B cell (primary cell): Measurements from ENCODE around the gene TBX18.

Source experiments
- EZH2 ChIP-seq: IDR thresholded peaks from 2 replicates; pipeline ENCODE4 v1.6.1; 2012; ENCODE audit warnings: borderline replicate concordance, low read depth, mild to moderate bottlenecking, moderate library complexity, low read length; ENCODE audit not compliant: insufficient read depth, poor library complexity, severe bottlenecking
- TF ChIP-seq, protein P1 (sequence below): fragments of 200-600 bp; IDR thresholded peaks from one replicate; pipeline ENCODE4 v1.8.0; 2022; ENCODE audit warnings: antibody characterized with exemption, mild to moderate bottlenecking

DNA sequence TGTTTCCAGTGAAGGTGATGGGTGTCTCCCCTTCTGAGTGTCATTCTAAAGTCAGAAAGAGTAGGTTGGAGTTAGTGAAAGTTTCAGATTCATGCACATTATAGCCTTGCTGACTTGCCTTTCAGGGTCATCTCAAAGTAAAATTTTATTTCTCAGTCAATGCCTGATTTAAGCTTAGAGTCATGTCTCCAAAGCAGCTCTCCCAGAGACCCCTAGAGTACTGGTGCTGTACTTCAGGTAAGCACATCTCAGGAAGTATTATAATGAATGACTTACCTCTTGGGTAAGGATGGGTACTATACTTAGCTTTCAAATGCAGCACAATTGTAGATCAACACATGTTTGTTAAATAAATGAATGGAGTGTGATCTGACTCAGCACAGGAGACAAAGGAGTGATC is 116.0 kb downstream of the TBX18 start:
- TF ChIP-seq, protein P1, sequence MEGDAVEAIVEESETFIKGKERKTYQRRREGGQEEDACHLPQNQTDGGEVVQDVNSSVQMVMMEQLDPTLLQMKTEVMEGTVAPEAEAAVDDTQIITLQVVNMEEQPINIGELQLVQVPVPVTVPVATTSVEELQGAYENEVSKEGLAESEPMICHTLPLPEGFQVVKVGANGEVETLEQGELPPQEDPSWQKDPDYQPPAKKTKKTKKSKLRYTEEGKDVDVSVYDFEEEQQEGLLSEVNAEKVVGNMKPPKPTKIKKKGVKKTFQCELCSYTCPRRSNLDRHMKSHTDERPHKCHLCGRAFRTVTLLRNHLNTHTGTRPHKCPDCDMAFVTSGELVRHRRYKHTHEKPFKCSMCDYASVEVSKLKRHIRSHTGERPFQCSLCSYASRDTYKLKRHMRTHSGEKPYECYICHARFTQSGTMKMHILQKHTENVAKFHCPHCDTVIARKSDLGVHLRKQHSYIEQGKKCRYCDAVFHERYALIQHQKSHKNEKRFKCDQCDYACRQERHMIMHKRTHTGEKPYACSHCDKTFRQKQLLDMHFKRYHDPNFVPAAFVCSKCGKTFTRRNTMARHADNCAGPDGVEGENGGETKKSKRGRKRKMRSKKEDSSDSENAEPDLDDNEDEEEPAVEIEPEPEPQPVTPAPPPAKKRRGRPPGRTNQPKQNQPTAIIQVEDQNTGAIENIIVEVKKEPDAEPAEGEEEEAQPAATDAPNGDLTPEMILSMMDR: no peak
- no peak for TF ChIP-seq EZH2
